Fibroblast of the conjunctiva (primary cell): ENCODE data around the gene CREBBP.

Source experiments
- DNase-seq: peaks from one replicate; pipeline ENCODE4 v3.0.0-alpha.2; 2010; ENCODE audit warnings: low read depth

Gene CREBBP

DNA sequence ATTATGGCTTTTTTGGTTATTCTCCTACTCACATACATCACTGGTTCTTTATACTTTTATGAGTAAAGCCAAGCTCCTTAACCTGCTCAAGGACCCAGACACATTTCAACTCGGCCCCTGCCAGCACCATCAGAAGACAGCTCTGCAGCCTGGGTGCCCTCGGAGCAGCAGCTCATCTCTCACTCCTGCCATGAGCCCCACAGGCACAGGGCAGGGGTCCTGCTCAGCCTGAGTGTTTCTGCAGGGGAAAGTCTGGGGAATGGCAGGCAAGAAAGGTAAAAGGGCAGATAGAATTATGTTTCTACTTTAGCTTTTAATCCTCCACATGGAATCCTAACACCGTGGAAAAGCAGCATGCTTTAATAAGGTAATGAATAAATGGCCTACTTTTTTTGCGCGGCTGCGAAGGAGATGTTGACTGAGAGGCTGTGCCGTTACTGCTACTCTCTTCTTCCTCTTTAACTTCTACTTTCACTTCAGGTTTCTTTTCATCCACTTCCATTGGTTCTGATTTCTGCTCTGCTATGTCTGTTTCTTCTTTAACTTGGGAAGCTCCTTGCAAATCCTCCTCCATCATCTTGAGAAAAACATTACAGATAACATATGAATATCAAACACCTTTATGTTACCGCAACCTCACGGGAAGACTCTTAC lies 113.1 kb downstream of the CREBBP start:
- no peak for DNase-seq

GRCh38 chr16:3766177-3766576 lies 114.3 kb downstream of the CREBBP start:
- DNase-seq: no peak

GRCh38 chr16:3764409-3764808 lies 116.1 kb downstream of the CREBBP start:
- no peak for DNase-seq

DNA sequence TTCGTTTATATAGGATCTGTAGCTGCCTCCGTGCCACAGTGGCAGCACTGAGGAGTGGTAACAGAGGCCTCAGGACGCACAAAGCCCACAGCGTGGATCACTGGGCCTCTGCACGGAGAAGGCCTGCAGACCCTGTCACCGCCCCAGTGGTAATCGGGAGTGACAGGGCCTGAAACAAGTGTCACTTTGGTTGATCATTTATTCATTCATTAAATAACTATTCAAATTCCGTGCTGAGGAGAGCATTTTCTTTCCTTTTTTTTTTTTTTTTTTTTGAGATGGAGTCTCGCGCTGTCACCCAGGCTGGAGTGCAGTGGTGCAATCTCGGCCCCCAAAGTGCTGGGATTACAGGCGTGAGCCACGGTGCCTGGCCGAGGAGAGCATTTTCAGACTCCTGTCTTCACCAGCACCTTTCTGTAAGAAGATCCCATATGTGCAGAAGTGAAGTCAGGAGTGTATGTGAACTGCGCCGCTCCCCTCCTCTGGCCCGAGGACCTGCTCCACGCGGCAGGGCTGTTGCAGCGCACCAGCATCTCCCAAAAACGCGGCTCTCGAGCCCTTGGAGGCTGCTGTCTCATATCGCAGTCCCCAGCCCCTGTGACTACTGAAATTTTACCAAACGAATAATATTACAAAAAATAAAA lies 118.3 kb downstream of the CREBBP start:
- no peak for DNase-seq

DNA sequence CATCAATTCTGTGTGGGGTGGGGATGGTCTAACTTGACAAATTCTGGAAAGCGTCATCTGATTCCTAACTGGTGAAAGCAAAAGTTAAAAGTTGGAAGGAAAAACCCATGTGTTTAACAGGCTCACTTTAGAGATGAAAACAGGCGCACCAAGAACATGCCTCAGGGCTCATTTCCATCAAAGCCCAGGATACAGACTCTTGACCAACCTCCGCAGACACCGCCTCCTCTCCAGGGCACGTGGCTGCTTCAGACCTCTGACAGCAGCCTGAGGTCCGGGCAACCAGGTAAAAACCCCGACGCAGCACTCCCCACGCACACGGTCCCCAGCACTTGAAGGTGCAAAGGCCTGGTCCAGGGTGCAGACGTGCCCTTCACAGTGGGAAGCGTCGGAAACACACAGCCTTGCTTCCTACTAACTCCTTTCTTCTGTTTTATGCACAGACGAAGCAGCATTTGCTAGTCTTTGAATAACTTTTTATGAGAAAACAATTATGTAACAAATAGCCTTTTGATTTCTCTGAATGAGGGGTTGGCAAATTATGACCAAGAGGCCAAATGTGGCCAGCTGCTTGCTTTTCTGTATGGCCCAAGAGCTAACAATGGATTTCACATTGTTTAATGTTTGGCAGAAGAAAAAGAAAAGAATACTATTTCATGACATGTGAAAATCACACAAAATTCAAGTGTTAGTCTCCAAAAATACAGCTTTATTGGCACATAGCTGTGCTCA lies 119.0 kb downstream of the CREBBP start:
- no peak for DNase-seq

DNA sequence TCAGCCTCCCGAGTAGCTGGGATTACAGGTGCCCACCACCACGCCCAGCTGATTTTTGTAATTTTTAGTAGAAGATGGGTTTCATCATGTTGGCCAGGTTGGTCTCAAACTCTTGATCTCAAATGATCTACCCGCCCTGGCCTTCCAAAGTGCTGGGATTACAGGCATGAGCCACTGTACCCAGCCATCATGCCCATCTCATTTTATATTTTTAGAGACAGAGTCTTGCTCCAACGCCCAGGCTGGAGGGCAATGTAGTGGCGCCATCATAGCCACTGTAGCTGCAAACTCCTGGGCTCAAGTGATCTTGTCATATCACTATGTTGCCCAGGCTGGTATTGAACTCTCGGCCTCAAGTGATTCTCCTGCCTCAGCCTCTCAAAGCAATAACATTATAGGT lies 120.0 kb downstream of the CREBBP start:
- no peak for DNase-seq

DNA sequence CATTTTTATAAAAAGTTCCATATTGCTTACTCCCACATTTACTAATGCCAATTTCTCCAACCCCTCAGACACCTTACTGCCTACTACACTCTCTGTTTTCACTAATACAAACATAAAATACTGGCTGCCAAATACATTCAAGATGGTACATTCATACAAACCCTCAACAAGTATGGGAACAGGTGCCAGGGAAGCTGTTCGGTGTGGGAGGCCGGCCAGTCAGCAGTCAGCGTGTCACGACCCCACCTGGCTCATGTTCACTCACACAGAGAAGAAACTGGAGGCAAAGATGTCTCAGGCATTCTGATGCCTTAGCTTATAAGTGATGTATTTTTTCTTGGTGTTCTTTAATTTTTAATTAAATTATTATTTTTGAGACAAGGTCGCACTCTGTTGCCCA lies 120.8 kb downstream of the CREBBP start:
- no peak for DNase-seq

DNA sequence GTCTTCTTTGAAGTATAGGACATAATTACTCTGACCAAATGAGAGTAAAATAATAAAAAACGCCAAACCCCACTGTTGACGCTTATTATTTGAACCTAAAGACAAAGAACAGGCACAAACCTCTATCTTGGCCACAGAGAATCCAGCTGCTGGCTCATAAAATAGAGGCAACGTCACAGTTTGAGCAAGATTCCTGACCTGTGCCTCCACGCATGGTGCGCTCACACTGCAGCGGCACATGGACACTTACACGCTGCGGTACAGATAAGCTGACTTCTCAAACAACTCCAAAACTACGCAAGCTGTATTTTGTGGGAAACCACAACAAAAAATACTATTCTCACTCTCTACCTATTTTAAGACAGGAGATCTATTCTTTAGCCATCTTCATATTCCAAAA lies 124.4 kb downstream of the CREBBP start:
- DNase-seq: no peak

DNA sequence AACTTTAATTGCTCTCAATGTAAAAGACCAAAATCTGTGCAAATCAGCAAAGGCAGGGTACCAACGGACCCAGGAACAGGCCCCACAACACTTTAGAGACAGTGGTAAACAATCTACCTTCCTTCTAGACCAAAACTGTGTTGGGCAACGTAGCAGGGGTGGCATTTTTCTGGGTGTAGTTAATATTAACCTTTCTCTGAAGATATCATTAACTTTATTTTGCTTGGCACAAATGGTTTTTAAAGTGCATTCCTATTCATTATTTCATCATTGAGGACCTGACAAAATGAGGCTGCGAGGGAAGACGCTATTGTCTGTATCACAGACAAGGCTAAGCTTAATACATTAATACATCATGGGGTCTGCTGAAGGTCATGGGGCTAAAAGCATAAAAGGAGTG lies 125.3 kb downstream of the CREBBP start:
- no peak for DNase-seq

GRCh38 chr16:3754772-3755171 lies 125.7 kb downstream of the CREBBP start:
- DNase-seq: no peak

DNA sequence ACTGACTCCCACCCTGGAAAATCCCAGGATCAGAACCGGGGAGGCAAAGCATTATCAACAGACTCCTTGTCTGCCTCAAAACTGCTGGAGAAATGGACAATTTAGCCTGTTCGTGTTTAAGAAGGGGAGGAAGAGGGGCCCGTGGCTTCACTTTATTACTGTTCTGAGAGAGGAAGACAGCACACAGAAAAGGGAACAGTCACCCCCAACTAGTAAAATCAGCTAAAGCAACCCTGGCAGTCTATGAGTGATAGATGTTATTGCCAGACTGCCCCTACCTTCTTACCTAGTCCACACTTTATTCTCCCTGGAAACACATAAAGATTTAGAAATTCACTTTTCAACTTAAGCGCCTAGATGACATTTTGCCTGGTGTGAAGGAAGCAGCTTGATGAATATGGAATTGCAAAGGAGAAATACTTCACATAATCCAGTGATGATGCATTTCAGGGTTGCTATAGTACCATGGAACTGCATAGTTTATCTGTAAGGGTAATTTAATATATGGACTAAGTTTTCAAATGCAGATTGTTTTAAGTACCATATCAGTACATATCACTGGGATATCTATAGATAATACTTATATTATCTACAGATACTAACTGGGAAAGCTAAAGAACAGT lies 126.3 kb downstream of the CREBBP start:
- DNase-seq: no peak

GRCh38 chr16:3752984-3753383 lies 127.5 kb downstream of the CREBBP start:
- DNase-seq: no peak

GRCh38 chr16:3751878-3752277 lies 128.6 kb downstream of the CREBBP start:
- no peak for DNase-seq

DNA sequence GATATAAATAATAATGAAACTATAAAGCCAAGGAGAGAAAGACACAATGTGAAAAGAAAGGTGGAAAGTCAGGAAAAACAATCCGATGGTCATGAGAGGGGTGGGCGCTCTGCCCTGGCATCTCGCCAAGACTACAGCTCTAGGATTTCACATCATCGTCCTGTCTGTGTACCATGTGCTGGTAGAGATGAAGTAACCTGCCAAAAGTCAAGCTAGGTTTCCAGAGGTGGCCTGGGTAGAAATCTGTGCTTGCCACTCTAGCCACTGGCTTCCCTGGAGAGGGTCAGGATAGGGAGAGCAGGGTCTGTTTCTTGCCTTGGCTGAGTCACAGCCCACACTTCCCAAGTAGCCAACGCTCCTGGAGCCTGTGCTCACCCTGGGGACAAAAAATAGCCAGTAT lies 132.2 kb downstream of the CREBBP start:
- no peak for DNase-seq

DNA sequence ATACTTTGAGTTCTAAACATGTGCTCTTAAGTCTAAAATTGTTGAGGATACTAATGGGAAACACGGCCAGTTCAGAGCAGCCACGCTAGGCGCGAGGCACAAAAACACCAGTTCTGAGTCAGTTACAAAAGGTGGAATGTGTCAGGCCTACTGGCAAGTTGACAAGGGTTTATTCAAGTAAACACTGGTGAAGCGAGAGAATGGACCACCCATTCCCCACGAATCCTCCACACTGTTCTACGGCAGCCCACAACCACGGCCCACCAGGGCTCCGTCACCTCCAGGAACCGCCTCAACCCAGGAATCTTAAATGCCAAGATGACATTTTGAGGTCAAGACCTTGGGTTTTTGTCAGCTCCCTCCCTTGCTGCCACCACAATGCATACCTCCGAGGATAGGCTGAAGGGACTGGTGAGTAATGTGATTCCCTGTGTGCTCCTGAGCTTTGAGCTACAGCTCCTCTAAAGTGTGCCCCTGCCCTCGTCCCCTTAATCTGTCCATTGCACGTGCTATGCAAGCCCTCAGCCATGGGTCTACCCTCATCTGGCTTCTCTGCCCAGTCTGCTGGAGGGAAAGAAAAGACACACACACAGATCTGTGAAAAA lies 134.7 kb downstream of the CREBBP start:
- no peak for DNase-seq

- no peak for DNase-seq
Observed at GRCh38 chr16:3744018-3744417, 136.5 kb downstream of the CREBBP start.

DNA sequence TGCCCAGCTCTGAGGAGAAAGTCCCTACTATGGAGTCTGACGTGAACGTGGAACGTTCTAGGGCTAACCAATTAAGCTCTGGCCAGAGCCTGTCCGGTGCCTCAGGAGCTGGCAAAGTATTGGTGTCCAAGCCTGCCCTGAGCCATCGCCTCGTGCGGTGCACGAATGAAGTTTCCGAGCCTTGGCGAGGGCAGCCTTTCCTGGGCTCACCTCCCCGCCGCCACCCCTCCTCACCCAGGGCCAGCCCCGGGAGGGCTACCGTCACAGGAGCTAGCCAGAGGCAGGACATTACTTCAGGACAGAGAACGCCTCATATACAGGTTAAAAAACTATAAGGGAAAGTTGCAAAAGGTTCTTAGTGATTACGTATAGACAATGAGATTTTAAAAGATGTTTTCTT lies 139.6 kb downstream of the CREBBP start:
- no peak for DNase-seq

GRCh38 chr16:3740186-3740585 lies 140.3 kb downstream of the CREBBP start:
- no peak for DNase-seq

GRCh38 chr16:3739636-3740035 lies 140.9 kb downstream of the CREBBP start:
- DNase-seq: no peak

GRCh38 chr16:3738541-3738940 lies 142.0 kb downstream of the CREBBP start:
- DNase-seq: no peak

- DNase-seq: no peak
Observed at GRCh38 chr16:3738128-3738527, 142.4 kb downstream of the CREBBP start.

DNA sequence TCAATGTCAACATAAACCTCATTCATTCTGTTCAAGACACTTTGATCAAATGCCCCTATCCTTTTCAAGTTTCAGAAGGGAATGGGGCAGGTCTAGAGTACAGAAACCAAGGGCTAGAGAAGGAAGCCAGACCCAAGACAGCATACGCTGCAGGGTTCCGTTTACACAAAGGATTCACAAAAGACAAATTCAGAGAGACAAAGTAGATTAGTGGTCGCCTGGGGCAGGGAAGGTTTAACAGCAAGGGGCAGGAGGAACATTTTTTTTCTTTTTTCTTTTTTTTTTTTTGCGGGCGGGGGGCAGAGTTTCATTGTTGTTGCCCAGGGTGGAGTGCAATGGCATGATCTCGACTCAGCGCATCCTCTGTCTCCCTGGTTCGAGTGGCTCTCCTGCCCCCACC lies 143.3 kb downstream of the CREBBP start:
- DNase-seq: no peak

- no peak for DNase-seq
Observed at GRCh38 chr16:3736116-3736515, 144.4 kb downstream of the CREBBP start.
